ENCODE measurements around the gene COA1. TPM values are rescaled to one million over a fixed set of nuclear protein-coding genes. Genes with fewer than 3 reads are reported as not detected.

The COA1 gene
- polyA plus RNA-seq, 1 of the 3 experiments (the other 2 are of a cell fraction) = 42.8 TPM

DNA sequence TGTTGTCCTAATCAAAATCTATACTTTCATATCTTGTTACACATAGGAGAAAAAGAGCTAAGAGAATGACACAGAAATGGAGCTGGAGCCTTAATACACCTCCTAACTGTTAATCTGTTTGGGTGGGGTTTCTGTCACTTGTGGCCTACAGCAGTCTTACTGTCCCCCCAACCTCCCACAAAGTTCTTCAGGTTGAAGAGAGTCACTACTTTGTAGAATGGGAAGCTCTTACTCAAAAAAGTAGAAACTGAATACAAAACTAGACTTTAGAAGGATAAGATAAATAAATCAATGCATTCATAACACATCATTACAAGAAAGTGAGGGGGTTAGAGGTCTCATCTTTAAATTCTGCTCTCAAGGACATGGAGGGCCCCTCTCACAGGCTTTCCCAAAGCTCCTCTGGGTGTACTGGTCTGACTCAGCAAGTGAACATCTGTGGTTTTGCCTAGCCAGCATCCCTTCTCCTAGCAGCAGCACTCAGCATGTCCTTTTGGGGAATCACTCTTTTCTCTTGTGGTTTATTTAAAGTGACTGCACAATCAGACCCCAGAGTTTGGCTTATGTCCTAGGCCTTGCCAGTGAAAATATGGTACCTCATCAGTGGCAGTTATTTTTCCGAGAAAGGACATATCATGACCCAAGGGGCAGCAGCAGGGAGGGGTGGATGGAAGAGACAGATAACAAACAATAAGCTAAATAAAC, 27.2 kb upstream of the COA1 start:
- peaks cover 3 to 11% of the 10 kb centered on the region in 2 experiments; a peak in 2 of 4 replicates for H3K4me1 ChIP-seq (ENCODE audit: control insufficient read depth in 1 of 2, insufficient read depth in 2 of 2, low read depth in 1 of 2, low read length in 1 of 2)
- TF ChIP-seq MEF2A (IDR thresholded peaks at IDR 0.05; ENCODE audit: borderline replicate concordance, low read depth) (no peak), EZH2phosphoT487 (IDR thresholded peaks at IDR 0.05; ENCODE audit: borderline replicate concordance, low read depth) (no peak), TCF12 (IDR thresholded peaks at IDR 0.05) (peak; percentile 60), SMC3 (IDR thresholded peaks at IDR 0.05; ENCODE audit: low read depth, low read length) (no peak), FOSL2 (IDR thresholded peaks at IDR 0.05; ENCODE audit: borderline replicate concordance, low read depth) (peak; percentile 32; the same call in 1 of the 2 replicates), NFIC (IDR thresholded peaks at IDR 0.05; ENCODE audit: borderline replicate concordance) (no peak), EP300 (IDR thresholded peaks at IDR 0.05; ENCODE audit: borderline replicate concordance in 1 of 2, low read depth in 1 of 2, low read length in 1 of 2) (no peak), MXI1 (IDR thresholded peaks at IDR 0.05; ENCODE audit: low read depth, low read length) (no peak)
- TF ChIP-seq, protein P1, sequence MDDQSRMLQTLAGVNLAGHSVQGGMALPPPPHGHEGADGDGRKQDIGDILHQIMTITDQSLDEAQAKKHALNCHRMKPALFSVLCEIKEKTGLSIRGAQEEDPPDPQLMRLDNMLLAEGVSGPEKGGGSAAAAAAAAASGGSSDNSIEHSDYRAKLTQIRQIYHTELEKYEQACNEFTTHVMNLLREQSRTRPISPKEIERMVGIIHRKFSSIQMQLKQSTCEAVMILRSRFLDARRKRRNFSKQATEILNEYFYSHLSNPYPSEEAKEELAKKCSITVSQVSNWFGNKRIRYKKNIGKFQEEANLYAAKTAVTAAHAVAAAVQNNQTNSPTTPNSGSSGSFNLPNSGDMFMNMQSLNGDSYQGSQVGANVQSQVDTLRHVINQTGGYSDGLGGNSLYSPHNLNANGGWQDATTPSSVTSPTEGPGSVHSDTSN (IDR thresholded peaks at IDR 0.05) = peak; percentile 37
- TF ChIP-seq, protein P2, sequence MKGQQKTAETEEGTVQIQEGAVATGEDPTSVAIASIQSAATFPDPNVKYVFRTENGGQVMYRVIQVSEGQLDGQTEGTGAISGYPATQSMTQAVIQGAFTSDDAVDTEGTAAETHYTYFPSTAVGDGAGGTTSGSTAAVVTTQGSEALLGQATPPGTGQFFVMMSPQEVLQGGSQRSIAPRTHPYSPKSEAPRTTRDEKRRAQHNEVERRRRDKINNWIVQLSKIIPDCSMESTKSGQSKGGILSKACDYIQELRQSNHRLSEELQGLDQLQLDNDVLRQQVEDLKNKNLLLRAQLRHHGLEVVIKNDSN (IDR thresholded peaks at IDR 0.05; ENCODE audit: borderline replicate concordance, low read depth) = no peak
- no peaks in the 10 kb centered on the region for H3K27me3 ChIP-seq (ENCODE audit: insufficient read depth)
- H3K4me2 ChIP-seq = no peak overlapping the region; the same call in 1 of the 2 replicates
- no peak overlapping the region for H3K9ac ChIP-seq
- H3K9me2 ChIP-seq = no peaks in the 10 kb centered on the region
- POLR2A ChIA-PET = no interaction called here
- 63% methylated on average over 1 of the region's 1 CpG for WGBS (ENCODE audit: low lambda C conversion rate)
- peaks cover 18% of the 10 kb centered on the region for H3K79me2 ChIP-seq (ENCODE audit: insufficient read depth)
- H3K4me3 ChIP-seq (ENCODE audit: low read depth in 2 of 2, low read length in 1 of 2) = no peak overlapping the region
- H4K20me1 ChIP-seq (ENCODE audit: insufficient read depth) = no peaks in the 10 kb centered on the region
- no peaks in the 10 kb centered on the region for H3K9me3 ChIP-seq
- DNase-seq = no peak
- peak overlapping the region in 1 of 2 experiments; percentile 1; a peak in 1 of 4 replicates for H3K27ac ChIP-seq (ENCODE audit: low read depth in 2 of 2, low read length in 1 of 2)
- H2AFZ ChIP-seq (ENCODE audit: low read depth) = no peak overlapping the region; the same call in 1 of the 2 replicates
- peaks cover 6% of the 10 kb centered on the region for H3F3A ChIP-seq (replicated peaks; ENCODE audit: insufficient read depth)
- peaks cover 0 to 3% of the 10 kb centered on the region in 2 experiments for H3K36me3 ChIP-seq (replicated peaks in 1 of 2; ENCODE audit: control insufficient read depth in 1 of 2, insufficient read depth in 2 of 2, low read length in 1 of 2)
- CTCF ChIA-PET = interaction anchor here (1.1 to 3.7 kb wide), 4 partner anchors 12 to 174 kb away, joined by 3 to 19 read pairs (median 4); partner anchors contain the start of gene STK17A

DNA sequence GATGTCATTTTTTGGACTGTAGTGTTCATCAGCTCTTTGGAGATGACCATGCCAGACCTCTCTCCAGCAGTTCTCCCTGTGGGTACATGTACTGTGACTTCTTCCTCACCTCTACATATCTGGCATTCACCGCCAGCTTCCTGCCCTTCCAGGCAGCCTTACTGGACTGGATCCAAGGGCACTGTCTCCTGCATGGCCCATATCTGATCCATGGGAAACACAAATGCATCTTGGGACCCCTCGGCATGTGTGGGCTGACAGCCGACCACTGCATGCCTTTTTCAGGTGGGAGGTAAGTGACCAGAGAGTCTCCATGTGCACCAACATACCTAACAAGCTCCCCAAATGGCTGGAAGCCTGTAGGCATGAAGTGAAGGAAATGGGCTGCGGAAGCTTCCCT, 25.3 kb upstream of the COA1 start:
- TF ChIP-seq NRF1 (IDR thresholded peaks at IDR 0.05; ENCODE audit: low read depth, low read length) (no peak), EP300 (IDR thresholded peaks at IDR 0.05; ENCODE audit: borderline replicate concordance in 1 of 2, low read depth in 1 of 2, low read length in 1 of 2) (no peak), FOSL2 (IDR thresholded peaks at IDR 0.05; ENCODE audit: borderline replicate concordance, low read depth) (no peak), EZH2phosphoT487 (IDR thresholded peaks at IDR 0.05; ENCODE audit: borderline replicate concordance, low read depth) (no peak), TEAD4 (IDR thresholded peaks at IDR 0.05; ENCODE audit: borderline replicate concordance, insufficient read depth) (no peak), YY1 (IDR thresholded peaks at IDR 0.05; ENCODE audit: low read depth) (no peak)
- Histone ChIP-seq H3K4me3 (ENCODE audit: low read depth in 2 of 2, low read length in 1 of 2) (no peak overlapping the region), H3K4me1 (ENCODE audit: control insufficient read depth in 1 of 2, insufficient read depth in 2 of 2, low read depth in 1 of 2, low read length in 1 of 2) (peaks cover 0 to 9% of the 10 kb centered on the region in 2 experiments; a peak in 2 of 4 replicates), H4K20me1 (ENCODE audit: insufficient read depth) (no peaks in the 10 kb centered on the region), H3K27ac (ENCODE audit: low read depth in 2 of 2, low read length in 1 of 2) (no peak overlapping the region), H3F3A (replicated peaks; ENCODE audit: insufficient read depth) (peaks cover 6% of the 10 kb centered on the region), H3K9me2 (no peaks in the 10 kb centered on the region), H3K4me2 (no peak overlapping the region), H2AFZ (ENCODE audit: low read depth) (no peak overlapping the region), H3K9ac (no peak overlapping the region), H3K36me3 (replicated peaks in 1 of 2; ENCODE audit: control insufficient read depth in 1 of 2, insufficient read depth in 2 of 2, low read length in 1 of 2) (no peaks in the 10 kb centered on the region), H3K9me3 (no peaks in the 10 kb centered on the region), H3K27me3 (ENCODE audit: insufficient read depth) (no peaks in the 10 kb centered on the region), H3K79me2 (ENCODE audit: insufficient read depth) (0 out of 2 replicates have a peak, but pooled peaks cover 3% of the 10 kb centered on the region)
- ChIA-PET CTCF (interaction anchor here (0.9 to 1.4 kb wide), 3 partner anchors 22 to 55 kb away, joined by 4 to 5 read pairs (median 4); no protein-coding TSS in a partner anchor), POLR2A (interaction anchor here (1.0 to 1.8 kb wide), 2 partner anchors 17 to 25 kb away, joined by 3 to 11 read pairs; partner anchors contain the start of gene COA1)
- no peak for DNase-seq
- 82% methylated on average over 4 of the region's 4 CpGs for WGBS (ENCODE audit: low lambda C conversion rate)
